DMS 273 treated with DMSO at 0.1 percent for 48 hours (cell line): ENCODE data around the gene TLK2.
"Not testable (repeated sequence)": the region's sequence is repeated elsewhere in the genome, so short reads cannot be mapped to it uniquely, and the experiment has no call there.

Experiments
- DNase-seq: peaks from one replicate; lab custom pipeline; 2025; lab: John Stamatoyannopoulos, UW

Gene TLK2

DNA sequence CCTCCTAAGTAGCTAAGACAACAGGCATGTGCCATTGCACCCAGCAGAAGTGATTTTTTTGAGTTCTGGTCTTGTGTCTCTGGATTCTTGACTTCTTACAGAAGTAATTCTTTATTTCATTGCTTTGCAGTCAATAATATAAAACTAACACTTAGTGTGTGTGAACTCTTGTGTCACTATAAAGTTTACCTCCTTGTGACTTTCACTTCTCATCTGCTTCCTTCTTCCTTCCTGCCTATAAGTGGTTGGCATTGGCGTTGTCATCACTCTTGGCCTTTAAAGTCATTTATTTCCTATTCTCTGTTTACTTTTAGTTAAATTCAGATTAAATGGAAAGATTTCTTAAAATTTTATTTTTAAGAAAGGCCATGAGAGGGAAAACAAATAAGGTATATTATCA is 12.4 kb downstream of the TLK2 start:
- not testable (repeated sequence) for DNase-seq

- not testable (repeated sequence) for DNase-seq
These were observed 14.5 kb downstream of the TLK2 start for GRCh38 chr17:62493049-62493655.

GRCh38 chr17:62494073-62494472 is 15.4 kb downstream of the TLK2 start:
- not testable (repeated sequence) for DNase-seq

DNA sequence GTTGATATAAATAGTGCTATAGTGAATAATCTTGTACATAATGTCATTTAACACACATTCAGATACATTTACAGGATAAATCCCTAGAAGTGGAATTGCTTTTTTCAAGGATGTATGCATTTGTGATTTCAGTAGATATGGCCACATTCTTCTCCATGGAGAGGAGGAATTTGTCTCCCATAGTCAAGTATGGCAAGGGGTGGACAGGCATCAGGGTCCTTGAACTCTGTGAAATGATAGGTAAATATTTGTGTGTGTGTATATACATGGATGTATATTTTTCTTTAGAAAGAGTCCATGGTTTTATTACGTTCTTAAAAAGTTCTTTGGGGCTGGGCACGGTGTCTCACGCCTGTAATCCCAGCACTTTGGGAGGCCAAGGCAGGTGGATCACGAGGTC is 17.7 kb downstream of the TLK2 start:
- DNase-seq = not testable (repeated sequence)

DNA sequence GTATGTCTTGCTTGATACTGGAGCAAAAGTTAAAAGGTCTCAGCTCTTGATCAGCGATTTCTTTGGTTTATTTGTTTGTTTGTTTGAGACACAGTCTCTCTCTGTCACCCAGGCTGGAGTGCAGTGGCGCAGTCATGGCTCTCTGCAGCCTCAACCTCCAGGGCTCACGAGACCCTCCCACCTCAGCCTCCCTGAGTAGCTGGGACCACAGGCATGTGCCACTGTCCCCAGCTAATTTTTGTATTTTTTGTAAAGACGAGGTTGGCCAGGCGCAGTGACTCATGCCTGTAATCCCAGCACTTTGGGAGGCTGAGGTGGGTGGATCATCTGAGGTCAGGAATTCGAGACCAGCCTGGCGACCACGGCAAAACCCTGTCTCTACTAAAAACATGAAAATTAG is 20.2 kb downstream of the TLK2 start:
- DNase-seq = not testable (repeated sequence)

DNA sequence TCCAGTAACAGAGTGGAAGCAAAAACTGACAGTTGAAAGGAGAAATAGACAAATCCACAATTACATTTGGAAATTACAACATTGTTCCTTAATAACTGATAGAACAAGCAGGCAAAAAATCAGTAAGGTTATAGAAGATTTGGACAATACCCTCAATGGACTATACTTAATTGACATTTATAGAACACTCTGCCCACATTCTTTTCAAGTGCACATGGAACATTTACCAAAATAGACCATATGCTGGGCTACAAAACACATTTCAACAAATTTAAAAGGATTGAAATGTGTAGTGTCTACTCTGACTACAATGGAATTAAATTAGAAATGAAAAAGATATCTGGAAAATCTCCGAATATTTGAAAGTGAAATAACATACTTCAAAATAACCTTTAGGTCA is 21.8 kb downstream of the TLK2 start:
- DNase-seq = not testable (repeated sequence)

GRCh38 chr17:62504857-62505256 is 26.2 kb downstream of the TLK2 start:
- DNase-seq = not testable (repeated sequence)

GRCh38 chr17:62507191-62507836 is 28.7 kb downstream of the TLK2 start:
- DNase-seq = not testable (repeated sequence)

GRCh38 chr17:62510247-62510819 is 31.7 kb downstream of the TLK2 start:
- DNase-seq = not testable (repeated sequence)

- DNase-seq = not testable (repeated sequence)
These were observed 32.4 kb downstream of the TLK2 start for GRCh38 chr17:62511014-62511413.

- DNase-seq = not testable (repeated sequence)
These were observed 37.8 kb downstream of the TLK2 start for GRCh38 chr17:62516376-62516775.

GRCh38 chr17:62521295-62521694 is 42.7 kb downstream of the TLK2 start:
- not testable (repeated sequence) for DNase-seq

DNA sequence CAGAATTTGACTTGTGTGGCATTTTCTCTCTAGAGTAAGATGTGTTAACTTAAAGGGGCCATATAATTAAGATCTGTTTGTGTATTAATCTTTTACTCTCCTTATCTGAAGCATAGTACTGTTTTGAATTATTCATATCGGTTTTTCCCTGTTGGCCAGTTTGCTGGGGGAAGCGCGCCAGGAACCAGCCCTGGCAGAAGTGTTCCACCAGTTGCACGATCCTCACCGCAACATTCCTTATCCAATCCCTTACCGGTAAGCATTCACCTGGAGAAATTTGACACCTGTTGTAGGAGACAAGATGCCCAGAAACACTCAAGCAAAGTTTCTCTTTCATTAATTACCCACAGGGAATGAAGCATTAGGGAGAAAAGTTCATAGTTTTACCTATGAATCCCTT is 45.5 kb downstream of the TLK2 start:
- not testable (repeated sequence) for DNase-seq

- not testable (repeated sequence) for DNase-seq
These were observed 46.7 kb downstream of the TLK2 start for GRCh38 chr17:62525317-62525716.

DNA sequence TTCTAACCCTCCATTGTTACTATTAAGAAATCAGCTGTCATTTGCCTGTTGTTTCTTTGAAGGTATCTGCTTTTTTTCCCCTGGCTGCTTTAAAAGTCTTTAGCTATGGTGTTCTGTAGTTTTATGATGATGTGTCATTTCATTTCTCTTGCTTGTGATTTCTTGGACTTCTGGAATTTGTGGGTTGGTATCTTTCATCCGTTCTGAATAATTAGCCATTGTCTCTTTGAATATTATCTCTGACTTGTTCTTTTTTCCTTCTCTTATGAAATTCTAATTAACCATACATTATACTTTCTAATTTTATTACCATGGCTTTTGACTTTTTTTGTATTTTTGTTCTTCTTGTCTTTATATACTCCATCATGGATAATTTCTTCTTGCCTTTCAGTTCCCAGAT is 52.3 kb downstream of the TLK2 start:
- DNase-seq = not testable (repeated sequence)

DNA sequence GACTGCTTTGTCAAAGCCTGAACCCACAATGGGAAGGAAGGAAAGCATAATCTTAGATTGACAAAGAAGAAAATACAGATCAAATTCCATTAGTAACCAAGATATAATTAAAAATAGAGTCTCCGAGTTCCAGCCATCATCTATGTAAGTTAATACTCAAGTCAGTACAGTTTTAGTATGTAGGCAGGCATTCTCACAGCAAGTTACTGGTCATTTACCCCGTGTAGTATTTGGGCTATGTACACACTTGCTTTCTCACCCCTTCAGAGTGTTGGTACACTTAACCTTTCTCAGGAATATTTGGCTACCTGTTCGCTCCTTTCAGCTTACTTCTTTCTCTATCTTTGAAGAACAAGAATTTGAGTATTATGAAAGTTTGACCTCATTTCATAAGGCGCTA is 57.9 kb downstream of the TLK2 start:
- DNase-seq = not testable (repeated sequence)

DNA sequence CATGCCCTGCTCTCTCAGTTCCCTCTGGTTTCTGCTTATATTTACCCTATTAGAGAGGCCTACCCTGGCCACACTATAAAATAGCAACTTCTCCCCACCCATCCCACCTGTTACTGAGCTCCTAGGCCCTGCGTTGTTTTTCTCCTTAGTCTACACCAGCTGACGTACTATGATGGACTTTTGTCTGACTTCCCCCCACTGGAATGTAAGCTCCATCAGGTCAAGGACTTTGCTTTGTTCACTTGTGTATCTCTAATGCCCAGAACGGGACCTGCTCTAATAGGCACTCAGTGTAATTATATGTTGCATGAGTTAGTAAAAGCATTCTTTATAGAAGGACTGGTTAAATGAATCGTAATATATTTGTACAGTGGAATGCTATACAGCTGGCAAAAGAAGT is 62.4 kb downstream of the TLK2 start:
- DNase-seq = not testable (repeated sequence)

DNA sequence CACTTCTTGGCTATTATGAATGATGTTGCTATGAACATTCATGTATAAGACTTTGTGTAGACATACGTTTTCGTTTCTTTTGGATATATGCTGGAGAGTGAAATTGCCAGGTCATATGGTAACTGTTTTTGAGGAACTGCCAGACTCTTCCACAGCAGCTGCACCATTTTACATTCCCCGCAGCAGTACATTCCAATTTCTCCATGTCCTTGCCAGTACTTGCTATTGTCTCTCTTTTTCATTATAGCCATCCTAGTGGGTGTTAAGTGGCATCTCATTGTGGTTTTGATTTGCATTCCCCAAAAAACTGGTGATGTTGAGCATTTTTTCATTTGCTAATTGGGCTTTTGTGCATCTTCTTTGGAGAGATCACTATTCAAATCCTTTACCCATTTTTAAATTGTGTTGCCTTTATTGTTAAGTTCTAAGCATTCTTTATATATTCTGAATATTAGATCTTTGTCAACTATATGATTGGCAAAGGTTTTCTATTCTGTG is 64.7 kb downstream of the TLK2 start:
- DNase-seq = not testable (repeated sequence)

DNA sequence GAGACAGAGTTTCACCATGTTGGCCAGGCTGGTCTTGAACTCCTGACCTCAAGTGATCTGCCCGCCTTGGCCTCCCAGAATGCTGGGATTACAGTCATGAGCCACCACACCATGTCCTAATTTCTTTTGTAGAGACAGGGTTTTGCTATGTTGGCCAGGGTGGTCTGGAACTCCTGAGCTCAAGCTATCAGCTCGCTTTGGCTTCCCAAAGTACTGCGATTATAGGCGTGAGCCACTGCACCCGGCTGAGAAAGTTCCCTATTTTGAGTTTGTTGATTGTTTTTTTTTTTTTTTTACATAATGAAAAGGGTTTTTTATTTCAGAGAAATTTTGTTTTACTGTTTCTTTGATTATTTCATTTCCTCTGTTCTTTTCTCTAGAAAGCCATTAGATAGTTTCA is 67.4 kb downstream of the TLK2 start:
- DNase-seq = not testable (repeated sequence)

DNA sequence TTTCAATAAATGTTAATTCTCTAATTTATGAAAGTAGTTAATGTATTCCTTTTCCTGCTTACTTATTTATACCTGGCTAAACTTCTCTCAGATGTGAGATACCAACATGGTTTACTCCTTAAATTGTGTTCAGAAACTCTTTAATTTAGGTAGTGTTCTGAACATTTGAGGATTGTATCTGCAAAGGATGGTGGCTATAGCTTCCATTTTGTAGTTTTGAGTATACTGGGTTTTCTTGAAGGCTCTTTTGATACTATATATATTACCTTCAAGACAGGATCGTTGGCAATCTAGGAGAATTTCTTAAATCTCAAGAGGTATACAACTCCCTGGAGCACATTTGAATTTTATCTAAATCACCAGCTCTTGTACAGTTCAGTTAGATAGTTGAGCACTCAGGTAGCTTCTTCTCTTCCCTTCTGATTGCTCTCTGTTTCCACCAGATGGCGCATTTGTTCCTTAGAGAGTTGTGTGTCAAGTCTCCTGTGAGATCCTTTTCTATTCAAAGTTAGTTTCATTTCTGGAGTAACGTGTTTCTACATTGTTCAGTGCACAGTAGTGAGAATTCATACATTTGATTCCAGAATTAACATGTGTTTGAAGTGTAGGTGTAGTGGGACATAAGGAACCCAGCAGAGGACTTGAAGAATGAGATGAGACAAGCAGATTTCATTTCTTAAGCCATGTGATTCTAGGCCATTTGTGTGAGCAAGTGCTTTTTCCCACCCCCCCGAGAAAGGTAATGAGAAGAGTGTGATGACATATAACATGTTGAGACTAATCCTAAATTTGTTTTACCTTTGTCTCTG is 74.4 kb downstream of the TLK2 start:
- DNase-seq = peak; percentile 20

GRCh38 chr17:62557532-62557931 is 78.9 kb downstream of the TLK2 start:
- DNase-seq = not testable (repeated sequence)

GRCh38 chr17:62558941-62559340 is 80.3 kb downstream of the TLK2 start:
- DNase-seq = not testable (repeated sequence)
